ENCODE data around the gene IL22. TPM values are rescaled to one million over a fixed set of nuclear protein-coding genes. Genes with fewer than 3 reads are reported as not detected.

The IL22 gene
- total and polyA plus RNA-seq, 12 donors, result not detected

DNA sequence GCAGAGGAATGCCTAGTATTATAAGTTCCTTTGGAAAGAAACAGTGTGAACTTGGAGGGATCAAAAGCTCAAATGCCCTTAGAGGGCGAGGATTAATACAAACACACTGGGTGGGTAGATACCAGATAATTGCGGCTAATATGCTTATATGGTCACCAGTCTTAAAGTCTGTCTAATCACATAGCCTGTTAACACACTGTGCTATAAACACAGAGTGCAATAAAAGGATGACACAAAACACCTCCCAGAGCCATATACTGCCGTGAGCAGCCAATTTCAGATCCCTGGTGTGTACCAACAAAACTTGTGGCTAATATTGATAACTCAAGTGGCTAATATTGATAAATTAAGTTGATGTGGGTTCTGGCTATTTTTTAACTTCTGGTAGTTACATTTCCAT lies 26.0 kb downstream of the IL22 start:
- H3K27me3 ChIP-seq, result peaks cover 9% of the 10 kb centered on the region
- no peaks in the 10 kb centered on the region for H3K4me1 ChIP-seq (replicated peaks in 1 of 2)
- H3K4me3 ChIP-seq, result no peak overlapping the region
- no peak for DNase-seq
- H3K9me3 ChIP-seq (replicated peaks in 1 of 3), result no peaks in the 10 kb centered on the region
- no peak overlapping the region for H3K27ac ChIP-seq
- 56 to 81% (median 74%) methylated on average over 3 of the region's 3 CpGs for WGBS, 4 donors
- TF ChIP-seq POLR2A (IDR thresholded peaks at IDR 0.05), result no peak
- TF ChIP-seq, protein P1, sequence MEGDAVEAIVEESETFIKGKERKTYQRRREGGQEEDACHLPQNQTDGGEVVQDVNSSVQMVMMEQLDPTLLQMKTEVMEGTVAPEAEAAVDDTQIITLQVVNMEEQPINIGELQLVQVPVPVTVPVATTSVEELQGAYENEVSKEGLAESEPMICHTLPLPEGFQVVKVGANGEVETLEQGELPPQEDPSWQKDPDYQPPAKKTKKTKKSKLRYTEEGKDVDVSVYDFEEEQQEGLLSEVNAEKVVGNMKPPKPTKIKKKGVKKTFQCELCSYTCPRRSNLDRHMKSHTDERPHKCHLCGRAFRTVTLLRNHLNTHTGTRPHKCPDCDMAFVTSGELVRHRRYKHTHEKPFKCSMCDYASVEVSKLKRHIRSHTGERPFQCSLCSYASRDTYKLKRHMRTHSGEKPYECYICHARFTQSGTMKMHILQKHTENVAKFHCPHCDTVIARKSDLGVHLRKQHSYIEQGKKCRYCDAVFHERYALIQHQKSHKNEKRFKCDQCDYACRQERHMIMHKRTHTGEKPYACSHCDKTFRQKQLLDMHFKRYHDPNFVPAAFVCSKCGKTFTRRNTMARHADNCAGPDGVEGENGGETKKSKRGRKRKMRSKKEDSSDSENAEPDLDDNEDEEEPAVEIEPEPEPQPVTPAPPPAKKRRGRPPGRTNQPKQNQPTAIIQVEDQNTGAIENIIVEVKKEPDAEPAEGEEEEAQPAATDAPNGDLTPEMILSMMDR (IDR thresholded peaks at IDR 0.05), result no peak
- intact Hi-C loops (cut with DNase I), result no loop called here
- H3K36me3 ChIP-seq (replicated peaks in 1 of 2), result no peaks in the 10 kb centered on the region

DNA sequence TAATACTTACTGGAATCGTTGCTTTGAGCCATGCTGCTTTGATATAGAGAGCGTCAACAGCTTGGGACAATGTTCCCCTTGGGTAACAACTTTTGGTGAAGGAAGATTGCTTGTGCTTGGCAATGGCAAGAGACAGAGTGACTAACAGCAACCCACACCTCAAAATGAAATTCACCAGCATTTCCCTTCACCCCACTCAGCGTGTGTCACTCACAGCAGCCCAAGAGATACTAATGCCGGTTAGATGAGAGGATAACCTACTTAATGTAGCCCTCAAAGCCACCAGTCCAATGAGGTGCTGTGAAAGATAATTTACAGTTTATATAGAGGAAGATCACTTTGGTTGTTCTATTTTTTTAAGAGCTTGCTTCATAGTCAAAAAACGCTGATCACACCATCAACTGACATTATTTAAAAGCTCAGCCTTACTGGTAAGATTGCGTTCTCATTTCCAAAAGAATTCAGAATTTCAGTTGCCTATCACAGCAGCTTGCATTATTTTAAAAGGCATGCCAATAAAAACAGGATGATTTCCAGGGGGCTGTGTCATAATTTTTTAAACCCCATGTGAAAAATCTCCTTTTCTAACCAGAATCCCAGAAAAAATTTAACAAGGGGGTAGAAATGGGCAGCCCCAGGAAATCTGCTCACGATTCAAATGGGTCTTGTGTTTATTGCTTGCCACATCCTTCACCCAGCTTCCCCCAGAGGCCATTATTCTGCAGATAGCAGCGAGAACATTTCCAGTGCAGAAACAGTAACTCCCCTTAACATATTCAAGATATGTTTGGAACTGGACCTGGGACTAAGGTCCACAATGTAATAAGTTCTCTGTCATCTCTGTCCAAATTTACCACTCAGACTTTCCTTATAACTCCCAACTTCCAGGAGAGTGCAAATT lies 27.6 kb downstream of the IL22 start, which contains the start of gene IL26:
Gene IL26 (minus strand): TSS at position 235 of the 901 bp plus-strand sequence. CDS start 54 bp downstream, at position 181.
- no peaks in the 10 kb centered on the region for H3K9me3 ChIP-seq (replicated peaks in 1 of 3)
- H3K4me1 ChIP-seq (replicated peaks in 1 of 2), result no peaks in the 10 kb centered on the region
- intact Hi-C loops (cut with DNase I), result no loop called here
- TF ChIP-seq, protein P1 (IDR thresholded peaks at IDR 0.05), result no peak
- TF ChIP-seq POLR2A (IDR thresholded peaks at IDR 0.05), result no peak
- no peaks in the 10 kb centered on the region for H3K36me3 ChIP-seq (replicated peaks in 1 of 2)
- H3K27ac ChIP-seq, result no peak within 1 kb of the TSS
- no peak for DNase-seq
- no peak within 1 kb of the TSS for H3K4me3 ChIP-seq
- 68 to 72% (median 70%) methylated on average over 8 of the region's 8 CpGs for WGBS, 4 donors
- H3K27me3 ChIP-seq, result peaks cover 9% of the 10 kb centered on the region

DNA sequence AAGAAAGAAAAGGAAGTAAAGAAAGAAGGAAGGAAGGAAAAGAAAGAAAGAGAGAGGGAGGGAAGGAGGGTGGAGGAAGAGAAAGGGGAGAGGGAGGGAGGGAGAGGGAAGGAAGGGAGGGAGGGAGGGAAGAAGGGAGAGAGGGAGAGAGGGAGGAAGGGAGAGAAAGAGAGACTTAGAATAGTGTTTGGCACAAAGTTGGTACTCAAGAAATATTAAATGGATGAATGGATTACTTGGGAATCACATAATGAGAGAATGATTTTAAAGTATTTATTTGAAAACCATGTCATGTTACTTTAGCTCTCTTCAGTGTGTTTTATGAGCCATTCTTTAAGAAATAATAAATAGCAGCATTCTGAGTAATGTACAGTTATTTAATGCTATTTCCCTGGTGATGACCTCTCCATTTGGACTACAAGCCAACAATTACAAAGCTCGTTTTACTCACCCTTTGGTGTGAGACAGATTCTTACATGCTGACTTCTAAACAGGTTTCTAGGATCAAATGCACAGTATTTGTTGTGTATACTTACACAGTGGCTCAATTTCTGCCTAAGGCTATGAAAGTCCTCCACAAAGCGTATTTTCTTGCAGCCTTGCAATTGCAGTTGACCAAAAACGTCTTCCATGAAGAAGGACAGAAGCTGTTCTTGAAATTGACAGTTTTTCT lies 28.7 kb downstream of the IL22 start:
- intact Hi-C loops (cut with DNase I), result loop anchor here in 1 of 2 donors (5.0 kb wide), 1 partner anchor 93 kb away; no protein-coding TSS in a partner anchor
- Histone ChIP-seq H3K4me3 (no peak overlapping the region), H3K27me3 (peaks cover 9% of the 10 kb centered on the region), H3K4me1 (replicated peaks in 1 of 2) (no peaks in the 10 kb centered on the region), H3K9me3 (replicated peaks in 1 of 3) (no peaks in the 10 kb centered on the region), H3K36me3 (replicated peaks in 1 of 2) (no peaks in the 10 kb centered on the region), H3K27ac (no peak overlapping the region)
- WGBS, 4 donors, result 53 to 67% (median 59%) methylated on average over 3 of the region's 3 CpGs
- no peak for DNase-seq
- TF ChIP-seq POLR2A (IDR thresholded peaks at IDR 0.05), result no peak
- TF ChIP-seq, protein P1 (IDR thresholded peaks at IDR 0.05), result no peak

DNA sequence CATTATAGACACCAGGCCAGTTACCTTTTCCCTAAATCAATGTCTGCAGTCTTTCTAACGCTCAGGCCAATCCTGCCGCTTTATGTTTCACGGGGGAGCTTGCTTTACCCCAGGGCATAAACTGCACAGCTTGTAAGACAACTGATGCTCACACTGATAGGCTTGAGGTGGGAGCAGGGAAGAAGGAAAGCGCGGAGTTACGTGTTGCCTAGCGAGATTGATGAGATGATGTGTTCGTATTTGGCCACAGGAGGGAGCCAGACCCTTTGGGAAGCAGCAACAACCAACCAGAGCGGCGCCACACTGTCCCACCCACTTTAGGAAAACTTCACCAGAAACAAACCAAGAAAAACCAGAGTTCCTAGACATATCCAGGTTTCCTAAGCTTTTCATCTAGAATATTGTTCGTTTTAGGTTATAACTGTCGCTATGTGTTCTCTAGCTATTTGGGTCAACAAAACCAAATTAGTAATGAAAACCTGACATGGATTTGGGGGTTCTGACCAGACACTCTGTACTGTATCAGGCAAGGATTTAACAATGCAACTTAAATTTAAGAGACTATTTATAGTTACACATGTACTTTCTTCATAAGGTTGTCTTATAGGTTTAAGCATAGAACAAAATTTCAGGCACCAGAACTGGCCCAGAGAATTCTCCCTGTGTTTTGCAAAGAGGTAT lies 30.2 kb downstream of the IL22 start:
- TF ChIP-seq POLR2A (IDR thresholded peaks at IDR 0.05), result no peak
- TF ChIP-seq, protein P1 (IDR thresholded peaks at IDR 0.05), result peak; percentile 66 to 94 (median 88)
- 1 to 3% (median 2%) methylated on average over 12 of the region's 12 CpGs for WGBS, 4 donors
- DNase-seq, result peak; percentile 74 to 91 (median 85)
- Histone ChIP-seq H3K27ac (no peak overlapping the region), H3K27me3 (peaks cover 12% of the 10 kb centered on the region), H3K4me3 (no peak overlapping the region), H3K36me3 (replicated peaks in 1 of 2) (no peaks in the 10 kb centered on the region), H3K9me3 (replicated peaks in 1 of 3) (peaks cover 0 to under 1% (median 0%) of the 10 kb centered on the region in 3 donors), H3K4me1 (replicated peaks in 1 of 2) (no peaks in the 10 kb centered on the region)
- intact Hi-C loops (cut with DNase I), result loop anchor here in 1 of 2 donors (5.0 kb wide), 1 partner anchor 94 kb away; no protein-coding TSS in a partner anchor
